Calu3 (cell line): ENCODE results near the gene KRT40. TPM values are rescaled to one million over a fixed set of nuclear protein-coding genes. Genes with fewer than 3 reads are reported as not detected.

Experiments
- BruUV-seq: library from RNA; stranded (reverse); fragments of 400-500 nt; replicated peaks from 2 replicates; lab custom pipeline; 2021; lab: Mats Ljungman, UMichigan
- CTCF ChIA-PET: fragments of 300-600 bp; sonication (Branson Sonifier 250); formaldehyde crosslinking; loops from one replicate; lab custom pipeline; 2022; ENCODE audit warnings: antibody characterized with exemption; lab: Charles Lee
- DNase-seq: peaks from one replicate; pipeline ENCODE4 v3.0.0; 2022
- H3K27ac Mint-ChIP-seq: one replicate; pipeline ENCODE4 v1.8.0; 2022; ENCODE audit warnings: mixed read lengths; ENCODE audit not compliant: unreplicated experiment
- H3K27me3 Mint-ChIP-seq: one replicate; pipeline ENCODE4 v1.8.0; 2022; ENCODE audit warnings: mixed read lengths; ENCODE audit not compliant: unreplicated experiment
- H3K36me3 Mint-ChIP-seq: one replicate; pipeline ENCODE4 v1.8.0; 2022; ENCODE audit warnings: mild to moderate bottlenecking, moderate library complexity, mixed read lengths; ENCODE audit not compliant: insufficient read depth, unreplicated experiment
- H3K4me1 Mint-ChIP-seq: one replicate; pipeline ENCODE4 v1.8.0; 2022; ENCODE audit warnings: mild to moderate bottlenecking, low read depth, mixed read lengths; ENCODE audit not compliant: unreplicated experiment
- H3K4me3 Mint-ChIP-seq: one replicate; pipeline ENCODE4 v1.8.0; 2022; ENCODE audit warnings: mild to moderate bottlenecking, low read depth, moderate library complexity, mixed read lengths; ENCODE audit not compliant: unreplicated experiment
- H3K9me3 Mint-ChIP-seq: one replicate; pipeline ENCODE4 v1.8.0; 2022; ENCODE audit warnings: low read depth, mixed read lengths; ENCODE audit not compliant: unreplicated experiment
- intact Hi-C: fragments of 100-400 bp; cut with micrococcal nuclease; formaldehyde crosslinking; loops from one replicate; pipeline ENCODE4 v1.10.0; 2022; ENCODE audit not compliant: unreplicated experiment
- total RNA-seq: library from RNA; stranded (reverse); gene quantifications from 2 replicates; pipeline ENCODE4 v1.2.3, GENCODE V29; 2022
- TF ChIP-seq, protein P1 (sequence below): fragments of 200-600 bp; IDR thresholded peaks from one replicate; pipeline ENCODE4 v1.8.0; 2022; ENCODE audit warnings: antibody characterized with exemption; ENCODE audit not compliant: unreplicated experiment

KRT40 gene
- total RNA-seq, 1 experiment from 2014 or later = not detected

GRCh38 chr17:40974366-40974765 is 9.8 kb downstream of the KRT40 start:
- CTCF ChIA-PET = no interaction called here
- no peaks in the 10 kb centered on the region for H3K27me3 Mint-ChIP-seq
- H3K27ac Mint-ChIP-seq = no peak overlapping the region
- intact Hi-C loops = no loop called here
- H3K4me1 Mint-ChIP-seq = peaks cover 25% of the 10 kb centered on the region
- no TSS peak for BruUV-seq
- TF ChIP-seq, protein P1, sequence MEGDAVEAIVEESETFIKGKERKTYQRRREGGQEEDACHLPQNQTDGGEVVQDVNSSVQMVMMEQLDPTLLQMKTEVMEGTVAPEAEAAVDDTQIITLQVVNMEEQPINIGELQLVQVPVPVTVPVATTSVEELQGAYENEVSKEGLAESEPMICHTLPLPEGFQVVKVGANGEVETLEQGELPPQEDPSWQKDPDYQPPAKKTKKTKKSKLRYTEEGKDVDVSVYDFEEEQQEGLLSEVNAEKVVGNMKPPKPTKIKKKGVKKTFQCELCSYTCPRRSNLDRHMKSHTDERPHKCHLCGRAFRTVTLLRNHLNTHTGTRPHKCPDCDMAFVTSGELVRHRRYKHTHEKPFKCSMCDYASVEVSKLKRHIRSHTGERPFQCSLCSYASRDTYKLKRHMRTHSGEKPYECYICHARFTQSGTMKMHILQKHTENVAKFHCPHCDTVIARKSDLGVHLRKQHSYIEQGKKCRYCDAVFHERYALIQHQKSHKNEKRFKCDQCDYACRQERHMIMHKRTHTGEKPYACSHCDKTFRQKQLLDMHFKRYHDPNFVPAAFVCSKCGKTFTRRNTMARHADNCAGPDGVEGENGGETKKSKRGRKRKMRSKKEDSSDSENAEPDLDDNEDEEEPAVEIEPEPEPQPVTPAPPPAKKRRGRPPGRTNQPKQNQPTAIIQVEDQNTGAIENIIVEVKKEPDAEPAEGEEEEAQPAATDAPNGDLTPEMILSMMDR = no peak
- H3K36me3 Mint-ChIP-seq = no peaks in the 10 kb centered on the region
- no peak for DNase-seq
- no peak overlapping the region for H3K4me3 Mint-ChIP-seq
- H3K9me3 Mint-ChIP-seq = no peaks in the 10 kb centered on the region

DNA sequence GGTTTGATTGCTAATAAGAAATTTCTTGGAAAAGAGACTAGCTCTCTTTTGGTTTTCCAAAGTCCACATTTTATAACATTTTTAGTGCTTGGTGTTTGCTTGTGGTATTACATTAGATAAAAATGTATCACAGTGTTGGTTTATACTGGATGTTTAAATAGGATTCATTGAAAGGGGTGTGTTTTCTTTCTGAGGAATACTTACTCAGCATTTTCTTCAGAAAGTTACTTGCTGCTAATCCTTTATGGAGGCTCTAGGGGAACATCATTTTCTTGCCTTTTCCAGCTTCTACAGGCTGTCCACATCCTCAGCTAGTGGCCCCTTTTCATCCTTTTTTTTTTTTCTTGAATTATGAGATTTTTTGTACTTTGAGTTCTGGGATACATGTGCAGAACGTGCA is 16.5 kb downstream of the KRT40 start:
- CTCF ChIA-PET = interaction anchor here (1.0 to 2.2 kb wide), 2 partner anchors 12 to 74 kb away, joined by 3 to 7 read pairs; partner anchors contain the start of gene KRTAP1-1

DNA sequence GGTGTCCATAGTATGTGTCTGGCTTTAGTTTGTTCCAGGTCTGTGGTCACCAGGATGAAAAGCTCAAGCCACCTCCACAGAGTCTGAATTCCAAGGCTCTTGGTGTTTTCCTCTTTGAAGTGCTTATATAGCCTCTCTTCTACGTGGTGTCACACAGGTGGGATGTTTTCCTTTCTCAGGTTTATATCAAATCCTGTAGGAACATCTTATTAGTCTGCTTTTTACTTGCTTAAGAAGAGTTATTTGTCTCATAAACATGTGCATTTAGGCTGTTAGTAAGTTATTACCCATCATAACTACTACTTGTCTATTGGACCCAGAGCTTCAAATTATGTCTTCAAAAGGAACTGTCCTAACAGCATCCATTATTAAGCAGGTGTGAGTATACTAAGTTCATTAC is 17.3 kb downstream of the KRT40 start, which contains the start of gene KRT39:
Gene KRT39 (minus strand): TSS at position 101 of the 400 bp plus-strand sequence. CDS start 92 bp downstream, at position 9.
- Mint-ChIP-seq H3K4me3 (no peak within 1 kb of the TSS), H3K9me3 (peaks cover 3% of the 10 kb centered on the region), H3K27me3 (no peaks in the 10 kb centered on the region), H3K36me3 (peaks cover 6% of the 10 kb centered on the region), H3K27ac (peak within 1 kb of the TSS; percentile 15), H3K4me1 (peaks cover 34% of the 10 kb centered on the region)
- intact Hi-C loops = no loop called here
- no peak for DNase-seq
- TF ChIP-seq, protein P1 = no peak
- BruUV-seq = no TSS peak
- CTCF ChIA-PET = interaction anchor here (1.0 to 2.2 kb wide), 3 partner anchors 13 to 75 kb away, joined by 3 to 7 read pairs (median 3); partner anchors contain the start of gene KRTAP1-1

More for the DNA sequence above, 16.5 kb downstream of the KRT40 start:
- intact Hi-C loops = no loop called here
- BruUV-seq = no TSS peak
- Mint-ChIP-seq H3K4me3 (no peak overlapping the region), H3K36me3 (peaks cover 6% of the 10 kb centered on the region), H3K9me3 (peaks cover 3% of the 10 kb centered on the region), H3K27me3 (no peaks in the 10 kb centered on the region), H3K27ac (no peak overlapping the region), H3K4me1 (peaks cover 36% of the 10 kb centered on the region)
- TF ChIP-seq, protein P1 = no peak
- no peak for DNase-seq

DNA sequence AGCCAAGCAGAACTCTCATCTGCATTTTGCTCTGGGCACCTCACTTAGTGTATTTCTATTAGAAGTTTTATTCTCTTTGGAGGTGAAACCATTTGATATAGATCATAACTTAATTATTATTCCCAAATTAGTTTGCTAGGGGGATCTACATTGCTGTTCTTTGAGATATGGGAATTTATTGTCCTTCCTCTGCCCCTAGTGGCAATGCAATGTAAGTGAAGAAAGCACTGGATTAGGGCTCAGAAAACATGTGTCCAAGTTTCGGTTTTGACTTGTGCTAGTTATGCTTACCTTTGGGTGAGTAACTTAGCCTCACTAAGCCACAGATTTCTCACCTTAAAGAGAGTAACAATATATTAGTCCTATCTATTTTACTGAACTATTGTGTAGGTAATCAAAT is 20.3 kb downstream of the KRT40 start:
- H3K27ac Mint-ChIP-seq = peak overlapping the region; percentile 14
- H3K4me1 Mint-ChIP-seq = peaks cover 58% of the 10 kb centered on the region
- H3K27me3 Mint-ChIP-seq = no peaks in the 10 kb centered on the region
- no peak overlapping the region for H3K4me3 Mint-ChIP-seq
- peaks cover 6% of the 10 kb centered on the region for H3K36me3 Mint-ChIP-seq
- intact Hi-C loops = no loop called here
- no peak for DNase-seq
- BruUV-seq = no TSS peak
- TF ChIP-seq, protein P1 = peak; percentile 85
- CTCF ChIA-PET = interaction anchor here (1.8 kb wide), 1 partner anchor 11 kb away, joined by 5 read pairs; no protein-coding TSS in a partner anchor
- peaks cover 3% of the 10 kb centered on the region for H3K9me3 Mint-ChIP-seq
